Fibroblast of skin of abdomen (primary cell): ENCODE data around the gene EIF4E2. TPM values are rescaled to one million over a fixed set of nuclear protein-coding genes. Genes with fewer than 3 reads are reported as not detected.

Experiments
- DNase-seq: peaks from one replicate; pipeline ENCODE4 v3.0.0-alpha.2; 2013
- polyA plus RNA-seq, 2 experiments: library from polyadenylated mRNA; unstranded; fragments of 120-200 nt; gene quantifications; one replicate each; pipeline ENCODE4 v1.2.1, GENCODE V29; 2013; ENCODE audit not compliant: insufficient read length in 2 of 2

The EIF4E2 gene
- polyA plus RNA-seq (2013, experiment 1 of 2; ENCODE audit: insufficient read length) = 107 TPM
- 105 TPM for polyA plus RNA-seq (2013, experiment 2 of 2; ENCODE audit: insufficient read length)

DNA sequence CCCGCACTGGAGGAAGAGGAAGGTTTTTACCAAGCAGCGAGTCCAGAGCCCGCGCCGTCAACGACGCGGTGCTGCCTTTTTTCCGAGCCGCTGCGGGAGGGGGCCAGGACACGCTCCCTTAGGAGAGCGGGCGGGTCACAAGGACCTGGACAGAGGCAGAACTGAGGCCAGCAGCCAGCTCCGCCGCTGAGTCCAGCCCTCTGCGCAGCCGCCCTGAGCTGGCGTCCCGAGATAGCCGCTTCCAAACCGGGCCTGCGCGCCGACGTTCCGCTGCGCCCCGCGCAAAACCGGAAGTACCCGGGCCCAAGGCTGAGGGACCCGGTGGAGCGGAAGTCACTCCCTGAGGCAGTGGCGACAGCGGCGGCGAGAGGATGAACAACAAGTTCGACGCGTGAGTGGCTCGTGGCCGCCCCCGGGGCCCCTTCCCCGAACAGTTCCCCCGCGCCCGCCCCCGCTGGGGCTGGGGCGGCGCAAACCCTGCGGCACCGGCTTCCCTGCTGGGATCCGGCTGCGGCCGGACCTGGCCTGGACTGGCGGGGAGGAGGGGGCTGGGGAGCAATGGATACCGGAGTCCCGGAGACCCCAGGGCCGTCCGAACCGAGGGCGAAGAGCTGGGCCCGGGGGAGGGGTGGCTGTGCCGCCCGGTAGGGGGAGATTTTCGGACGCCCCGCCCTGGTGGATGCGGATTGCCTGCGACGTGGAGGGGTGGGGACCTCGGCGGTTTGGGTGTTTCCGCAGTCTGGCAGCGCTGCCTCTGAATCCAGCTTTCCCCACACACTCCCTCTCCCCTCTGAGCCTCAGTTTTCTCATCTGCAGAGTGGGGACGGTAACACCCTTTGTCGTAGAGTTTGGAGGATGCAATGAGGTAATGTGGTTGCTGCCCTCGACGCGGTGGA, at the start of gene EIF4E2, which contains the start of gene TIGD1:
Gene EIF4E2, plus strand, starts transcription at position 336 of the 896 bp plus-strand sequence. Its CDS starts 36 bp downstream, at position 372.
Gene TIGD1, minus strand, starts transcription at position 204 of the 896 bp plus-strand sequence. CDS start 675 bp downstream, outside the sequence.
- peak; percentile 93 for DNase-seq

DNA sequence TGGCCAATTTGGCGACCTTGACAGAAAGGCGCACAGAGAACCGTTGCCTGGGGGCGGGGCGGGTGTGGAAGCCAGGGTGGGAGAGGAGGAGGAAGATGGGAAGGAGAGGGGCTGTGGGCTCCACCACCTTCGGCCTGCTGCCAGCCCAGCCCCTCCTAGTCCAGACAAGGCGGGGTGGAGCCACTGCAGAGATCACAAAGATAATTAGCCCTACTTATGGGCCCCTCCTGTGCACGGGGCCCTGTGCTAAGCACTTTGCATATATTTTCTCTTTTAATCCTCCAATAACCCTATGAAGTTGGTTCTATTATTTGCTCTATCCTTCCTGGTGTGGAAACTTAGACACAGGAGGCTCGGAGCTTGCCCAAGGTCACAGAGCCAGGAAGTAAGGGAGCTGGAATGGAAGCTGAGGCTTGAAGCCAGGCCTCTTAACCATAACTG, 49.1 kb upstream of the EIF4E2 start:
- DNase-seq = no peak

DNA sequence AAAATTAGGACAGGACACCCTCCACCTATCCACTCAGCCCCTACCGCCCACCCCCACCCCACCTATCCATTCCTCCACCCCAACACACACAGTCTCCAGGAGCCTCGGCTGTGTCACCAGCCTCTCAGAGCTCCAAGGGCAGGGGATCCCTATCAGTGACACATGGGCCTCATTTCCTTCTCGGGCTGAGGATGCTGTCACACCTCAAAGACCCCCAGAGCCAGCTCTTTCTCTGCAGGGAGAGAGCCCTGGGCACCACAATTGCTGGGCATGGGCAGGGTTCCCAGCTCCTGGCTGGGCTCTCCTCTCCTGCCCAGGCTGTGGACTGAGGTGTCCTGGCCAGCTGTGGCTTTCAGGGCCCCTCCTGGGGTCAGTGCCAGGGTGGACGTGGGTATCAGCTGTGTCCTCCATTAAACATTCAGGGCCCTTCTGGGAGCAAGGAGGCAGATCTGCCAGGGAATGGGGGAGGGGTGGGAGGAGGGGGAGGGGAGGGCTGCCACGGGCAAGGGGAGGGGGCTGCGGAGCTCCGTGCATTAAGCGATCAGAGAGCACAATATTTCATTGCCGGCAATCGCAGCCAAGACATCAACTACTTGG, 48.6 kb upstream of the EIF4E2 start:
- DNase-seq = no peak

GRCh38 chr2:232502511-232502910, 48.0 kb upstream of the EIF4E2 start:
- DNase-seq = no peak

- DNase-seq = no peak
Observed at GRCh38 chr2:232502911-232503808, 47.3 kb upstream of the EIF4E2 start.

- DNase-seq = no peak
Observed at GRCh38 chr2:232503809-232504323, 46.6 kb upstream of the EIF4E2 start.

- no peak for DNase-seq
Observed at GRCh38 chr2:232504438-232504837, 46.1 kb upstream of the EIF4E2 start.

DNA sequence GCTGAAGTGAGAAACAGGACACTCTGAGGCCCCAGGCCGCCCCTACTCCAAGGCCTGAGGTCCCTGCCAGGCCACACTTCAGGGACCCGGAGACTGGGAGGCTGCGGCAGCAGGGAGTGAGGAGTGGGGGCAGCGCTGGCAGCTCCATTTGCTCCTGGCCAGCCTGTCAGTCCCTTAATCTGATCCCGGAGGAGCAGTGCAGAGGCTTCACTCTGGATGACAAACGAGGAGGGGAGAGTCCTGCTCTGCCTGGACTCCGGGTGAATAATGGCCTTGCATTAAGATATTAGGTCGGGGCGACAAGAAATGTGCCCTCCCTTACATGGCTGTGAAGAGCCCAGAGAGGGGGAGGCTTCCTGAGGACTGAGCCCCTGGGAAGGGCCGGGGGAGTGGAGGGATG, 44.6 kb upstream of the EIF4E2 start:
- DNase-seq = no peak

- no peak for DNase-seq
Observed at GRCh38 chr2:232506709-232507108, 43.8 kb upstream of the EIF4E2 start.

DNA sequence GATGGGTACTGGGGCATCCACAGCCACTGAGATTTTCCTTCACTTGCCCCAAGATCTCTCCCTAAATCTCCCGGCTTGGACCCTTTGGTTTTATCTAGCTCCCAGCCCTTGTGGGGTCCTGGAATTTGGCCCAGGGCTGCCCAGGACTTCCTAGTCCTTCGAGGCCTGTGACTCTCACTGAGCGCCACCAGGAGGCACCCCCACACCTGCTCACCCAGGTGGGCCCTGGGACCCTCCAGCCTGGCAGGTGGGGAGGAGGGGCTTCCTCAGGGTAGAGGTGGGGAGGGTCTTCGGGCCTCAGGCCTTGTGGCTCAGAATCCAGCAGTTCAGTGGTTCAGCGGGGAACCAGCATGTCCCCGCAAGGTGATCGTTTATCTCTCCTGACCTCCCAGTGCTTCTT, 42.2 kb upstream of the EIF4E2 start:
- DNase-seq = no peak

DNA sequence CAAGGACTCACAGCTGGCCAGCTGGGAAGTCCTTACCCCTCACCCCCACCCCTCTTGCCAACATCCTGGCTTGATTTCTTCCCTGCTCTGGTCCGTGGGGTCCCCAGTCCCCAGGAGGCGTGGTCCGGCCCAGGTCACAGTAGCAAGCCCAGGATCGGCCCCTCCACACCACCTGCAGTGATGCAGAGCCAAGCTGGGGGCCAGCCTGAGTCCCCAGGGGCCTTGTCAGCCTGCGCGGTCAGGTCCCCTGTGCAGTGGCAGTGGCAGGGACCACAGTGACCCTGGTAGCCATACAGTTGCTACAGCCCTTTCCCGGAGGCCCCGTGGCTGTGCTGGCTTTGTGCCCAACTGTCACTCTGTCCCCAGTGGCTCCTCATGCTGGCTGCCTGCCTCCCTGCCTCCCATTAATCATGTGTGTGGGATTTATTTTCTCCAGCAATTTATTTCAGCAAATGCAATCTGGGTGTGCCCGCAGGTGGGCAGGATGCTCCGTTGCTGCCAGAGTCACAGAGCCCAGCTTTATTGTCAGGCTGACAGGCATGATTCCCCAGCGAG, 39.1 kb upstream of the EIF4E2 start:
- DNase-seq = no peak

- DNase-seq = no peak
Observed at GRCh38 chr2:232512602-232513001, 37.9 kb upstream of the EIF4E2 start.

DNA sequence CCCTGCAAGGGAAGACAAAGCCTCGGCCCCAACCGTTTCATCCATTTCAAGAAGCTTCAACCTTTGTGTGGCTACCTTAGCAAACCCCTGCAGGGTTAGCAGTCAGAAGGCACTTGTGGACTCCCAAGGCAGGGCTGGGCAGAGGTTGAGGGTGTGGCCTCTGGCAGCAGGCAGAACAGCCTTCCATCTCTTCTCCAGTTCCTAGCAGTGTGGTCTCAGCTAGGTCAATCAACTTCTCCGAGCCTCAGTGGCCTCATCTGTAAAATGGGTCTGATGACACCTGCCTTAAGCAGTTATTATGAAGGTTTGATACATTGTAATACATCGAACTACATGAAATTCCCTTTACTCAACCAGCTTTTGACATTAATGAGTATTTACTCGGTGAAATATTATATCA, 37.1 kb upstream of the EIF4E2 start:
- no peak for DNase-seq

DNA sequence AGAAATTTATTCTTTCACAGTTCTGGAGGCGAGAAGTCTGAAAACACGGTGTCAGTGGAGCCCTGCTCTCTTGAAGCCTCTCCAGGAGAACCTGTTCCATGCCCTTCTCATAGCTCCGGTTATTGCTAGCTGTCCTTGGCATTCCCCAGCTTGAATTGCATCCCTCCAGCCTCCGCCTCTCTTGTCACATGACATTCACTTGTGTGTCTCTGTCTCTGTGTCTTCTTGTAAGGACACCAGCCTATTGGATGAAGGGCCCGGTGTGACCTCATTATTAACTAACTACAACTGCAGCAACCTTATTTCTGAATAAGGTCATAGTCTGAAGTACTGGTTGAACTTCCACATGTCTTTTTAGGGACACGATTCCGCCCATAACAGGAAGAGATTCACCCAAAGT, 34.9 kb upstream of the EIF4E2 start:
- no peak for DNase-seq

GRCh38 chr2:232516551-232516950, 33.9 kb upstream of the EIF4E2 start:
- no peak for DNase-seq

GRCh38 chr2:232518844-232519243, 31.6 kb upstream of the EIF4E2 start:
- DNase-seq = no peak

GRCh38 chr2:232519581-232520438, 30.7 kb upstream of the EIF4E2 start, which contains the start of gene PRSS56:
PRSS56 (plus strand) TSS chr2:232520388; CDS start chr2:232520599, 211 bp downstream.
- no peak for DNase-seq

GRCh38 chr2:232520489-232520888, 30.0 kb upstream of the EIF4E2 start:
- no peak for DNase-seq

DNA sequence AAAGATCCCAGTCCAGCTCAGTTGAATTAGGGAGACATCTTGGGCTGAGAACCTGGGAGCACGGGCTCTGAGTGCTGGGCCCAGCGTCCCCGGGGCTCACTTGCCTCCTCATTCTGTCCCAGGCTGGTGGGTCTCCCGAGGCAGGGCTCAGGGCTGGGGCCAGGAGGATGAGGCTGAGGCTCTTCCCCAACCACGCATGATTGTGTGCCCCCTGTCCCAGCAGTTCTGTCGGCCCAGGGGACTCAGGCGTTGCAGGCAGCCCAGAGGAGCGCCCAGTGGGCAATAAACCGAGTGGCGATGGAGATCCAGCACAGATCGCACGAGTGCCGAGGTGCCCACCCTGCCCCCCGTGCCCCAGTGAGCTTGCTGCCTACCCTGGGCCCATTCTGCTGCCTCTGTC, 29.4 kb upstream of the EIF4E2 start:
- no peak for DNase-seq

DNA sequence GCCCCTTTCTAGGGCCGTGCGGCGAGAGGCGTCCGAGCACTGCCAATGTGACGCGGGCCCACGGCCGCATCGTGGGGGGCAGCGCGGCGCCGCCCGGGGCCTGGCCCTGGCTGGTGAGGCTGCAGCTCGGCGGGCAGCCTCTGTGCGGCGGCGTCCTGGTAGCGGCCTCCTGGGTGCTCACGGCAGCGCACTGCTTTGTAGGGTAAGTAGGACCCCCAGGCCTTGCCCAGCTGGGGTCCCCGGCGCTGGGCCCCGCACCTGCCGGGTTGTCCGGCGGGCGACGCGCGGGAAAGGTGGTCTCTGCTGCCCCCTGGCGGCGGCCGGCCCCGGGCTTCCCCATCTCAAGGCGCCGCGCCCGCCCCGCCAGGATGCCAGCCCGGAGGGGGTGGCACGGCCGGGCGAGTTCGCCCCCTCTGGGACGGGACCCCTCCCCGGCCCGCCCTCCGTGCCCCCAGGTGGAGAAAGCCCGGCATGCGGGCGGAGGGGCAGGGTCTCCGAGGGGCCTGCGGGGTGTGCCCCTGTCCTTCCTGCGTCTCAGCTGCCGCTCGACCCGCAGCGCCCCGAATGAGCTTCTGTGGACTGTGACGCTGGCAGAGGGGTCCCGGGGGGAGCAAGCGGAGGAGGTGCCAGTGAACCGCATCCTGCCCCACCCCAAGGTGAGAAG, 28.4 kb upstream of the EIF4E2 start:
- DNase-seq = no peak
